Endothelial cell of umbilical vein (primary cell): ENCODE results near the gene TNPO3. TPM values are rescaled to one million over a fixed set of nuclear protein-coding genes. Genes with fewer than 3 reads are reported as not detected.

Experiments used
- BruUV-seq: library from RNA; stranded (reverse); fragments of 400-500 nt; replicated peaks from 2 replicates; lab custom pipeline; 2021; lab: Mats Ljungman, UMichigan
- CTCF ChIA-PET: fragments of 300-600, 350-600 bp; sonication (Branson Sonifier 250); formaldehyde crosslinking; loops from one replicate; lab custom pipeline; 2021; ENCODE audit warnings: antibody characterized with exemption, inconsistent platforms; lab: Charles Lee
- POLR2A ChIA-PET: fragments of 300-600, 350-600 bp; sonication (Branson Sonifier 250); formaldehyde crosslinking; loops from one replicate; lab custom pipeline; 2021; ENCODE audit warnings: antibody characterized with exemption, inconsistent platforms; lab: Charles Lee
- DNase-seq: peaks from one replicate; pipeline ENCODE4 v3.0.0-alpha.2; 2011; ENCODE audit warnings: low read depth, low spot score
- FAIRE-seq: peaks from 2 replicates; lab custom pipeline; 2011; peaks lifted over from hg19 to GRCh38; lab: Jason Lieb, UNC
- H2AFZ ChIP-seq: 2 replicates; pipeline ENCODE4 v1.6.0; 2012; ENCODE audit warnings: low read depth, low read length, control low read depth, inconsistent platforms
- H3K27ac ChIP-seq: 2 replicates; pipeline ENCODE4 v1.5.1; 2011; ENCODE audit warnings: low read depth, mild to moderate bottlenecking, control low read depth, low read length, moderate library complexity; ENCODE audit not compliant: insufficient read depth
- H3K27me3 ChIP-seq, 2 experiments: 2 replicates each; pipeline versions ENCODE4 v1.6.0 to v1.6.1; 2011; ENCODE audit warnings: low read length in 2 of 2, mixed read lengths in 1 of 2; ENCODE audit not compliant: control insufficient read depth in 2 of 2, insufficient read depth in 2 of 2
- H3K36me3 ChIP-seq, 2 experiments: 2 replicates in 1 of 2; 3 replicates in 1 of 2; pipeline ENCODE4 v1.5.1; 2011; ENCODE audit warnings: low read length in 2 of 2, mild to moderate bottlenecking in 1 of 2, moderate library complexity in 1 of 2; ENCODE audit not compliant: control insufficient read depth in 2 of 2, insufficient read depth in 2 of 2; ENCODE audit errors: extremely low read depth in 1 of 2
- H3K4me1 ChIP-seq: 3 replicates; pipeline ENCODE4 v1.5.1; 2011; ENCODE audit warnings: mild to moderate bottlenecking, low read length; ENCODE audit not compliant: control insufficient read depth, insufficient read depth; ENCODE audit errors: extremely low read depth
- H3K4me2 ChIP-seq: 2 replicates; pipeline ENCODE4 v1.6.1; 2011; ENCODE audit warnings: low read length, control low read depth, mixed read lengths; ENCODE audit not compliant: insufficient read depth
- H3K4me3 ChIP-seq, 3 experiments: fragments of 200-600 bp in 1 of 3; sonication (generic), shearing (Covaris generic) in 1 of 3; replicated peaks in 1 of 3; 2 replicates each; pipeline ENCODE4 v1.5.1; 2011 to 2016; ENCODE audit warnings: control low read depth in 3 of 3, low read length in 3 of 3, mild to moderate bottlenecking in 2 of 3, inconsistent platforms in 1 of 3, low read depth in 1 of 3, moderate library complexity in 1 of 3; ENCODE audit not compliant: insufficient read depth in 1 of 3
- H3K79me2 ChIP-seq: 2 replicates; pipeline ENCODE4 v1.6.0; 2012; ENCODE audit warnings: low read length, inconsistent platforms; ENCODE audit not compliant: control insufficient read depth, insufficient read depth
- H3K9ac ChIP-seq: replicated peaks from 2 replicates; pipeline ENCODE3; 2011; ENCODE audit warnings: low read length, control low read depth; ENCODE audit not compliant: insufficient read depth; ENCODE audit errors: extremely low read depth
- H3K9me1 ChIP-seq: replicated peaks from 3 replicates; pipeline ENCODE4 v1.6.0; 2011; ENCODE audit warnings: mild to moderate bottlenecking, low read length; ENCODE audit not compliant: control insufficient read depth, insufficient read depth; ENCODE audit errors: extremely low read depth
- H3K9me3 ChIP-seq: replicated peaks from 2 replicates; pipeline ENCODE4 v1.5.1; 2012; ENCODE audit warnings: low read length, inconsistent platforms; ENCODE audit not compliant: control insufficient read depth, insufficient read depth
- H4K20me1 ChIP-seq: replicated peaks from 2 replicates; pipeline ENCODE3; 2011; ENCODE audit warnings: mild to moderate bottlenecking, low read length; ENCODE audit not compliant: control insufficient read depth, insufficient read depth; ENCODE audit errors: extremely low read depth
- CTCF ChIP-seq, 2 donors: IDR thresholded peaks; 1 replicate in 1 of 2; 2 replicates in 1 of 2; pipeline ENCODE4 v1.5.1; 2011; ENCODE audit warnings: low read length in 2 of 2, mild to moderate bottlenecking in 2 of 2, moderate library complexity in 2 of 2, control low read depth in 1 of 2, inconsistent platforms in 1 of 2, low read depth in 1 of 2; ENCODE audit not compliant: insufficient read depth in 1 of 2; ENCODE audit errors: extremely low read depth in 1 of 2
- EZH2 ChIP-seq: IDR thresholded peaks from 2 replicates; pipeline ENCODE4 v1.6.1; 2012; ENCODE audit warnings: borderline replicate concordance, low read depth, mild to moderate bottlenecking, moderate library complexity, low read length, inconsistent platforms; ENCODE audit not compliant: severe bottlenecking
- FOS ChIP-seq: IDR thresholded peaks from 2 replicates; pipeline ENCODE4 v1.6.1; 2011; ENCODE audit warnings: mild to moderate bottlenecking, low read length, moderate library complexity, borderline replicate concordance; ENCODE audit not compliant: insufficient read depth
- GATA2 ChIP-seq: IDR thresholded peaks from 2 replicates; pipeline ENCODE4 v1.7.0; 2011; ENCODE audit warnings: low read depth, mild to moderate bottlenecking, moderate library complexity, mixed read lengths, low read length; ENCODE audit not compliant: insufficient read length, insufficient read depth
- JUN ChIP-seq: IDR thresholded peaks from 2 replicates; pipeline ENCODE4 v1.6.1; 2011; ENCODE audit warnings: borderline replicate concordance, low read depth; ENCODE audit not compliant: insufficient read length, insufficient read depth
- MYC ChIP-seq: IDR thresholded peaks from one replicate; pipeline ENCODE4 v1.6.1; 2011; ENCODE audit warnings: mild to moderate bottlenecking, low read depth, low read length
- POLR2A ChIP-seq: IDR thresholded peaks from 2 replicates; pipeline ENCODE4 v1.6.1; 2012; ENCODE audit warnings: low read depth, mild to moderate bottlenecking, control low read depth, low read length
- POLR2AphosphoS5 ChIP-seq: IDR thresholded peaks from 2 replicates; pipeline ENCODE4 v1.6.1; 2012; ENCODE audit warnings: low read depth, mild to moderate bottlenecking, control low read depth, low read length, moderate library complexity; ENCODE audit not compliant: insufficient read depth
- dilution Hi-C: fragments of 300-500 bp; cut with MboI; formaldehyde crosslinking; loops from one replicate; pipeline ENCODE4 v1.15.0; 2019; ENCODE audit warnings: low sequenced_read_pairs; ENCODE audit not compliant: extremely low pct_ligation_motif_present
- intact Hi-C: fragments of 100-400 bp; cut with micrococcal nuclease; formaldehyde crosslinking; loops from one replicate; pipeline ENCODE4 v1.10.0; 2022
- polyA plus RNA-seq, 4 experiments: library from polyadenylated mRNA; depleted of rRNA in 3 of 4; stranded (reverse) in 3 of 4; unstranded in 1 of 4; fragments of >200 nt; gene quantifications; 2 replicates each; pipeline versions ENCODE4 v1.2.1 to v1.2.3, GENCODE V29; 2011 to 2012; ENCODE audit warnings: missing spikeins in 1 of 4
- total RNA-seq: library from RNA; stranded (reverse); gene quantifications from 2 replicates; pipeline ENCODE4 v1.2.3, GENCODE V29; 2021
- TF ChIP-seq, protein P1 (sequence below): IDR thresholded peaks from 2 replicates; pipeline ENCODE4 v1.6.1; 2011; ENCODE audit not compliant: insufficient read depth, insufficient read length

The TNPO3 gene
- total and polyA plus RNA-seq, 2 donors (not counting 3 experiments of a cell fraction or from before 2014, with no cell fraction given), result 29.0 to 46.9 TPM

- no peaks in the 10 kb centered on the region for H3K36me3 ChIP-seq
- no TSS peak for BruUV-seq
- no peak overlapping the region for H3K4me2 ChIP-seq
- DNase-seq, result no peak
- CTCF ChIA-PET, result interaction anchor here (0.6 kb wide), 1 partner anchor 621 kb away, joined by 3 read pairs; no protein-coding TSS in a partner anchor
- H3K9me3 ChIP-seq, result no peaks in the 10 kb centered on the region
- intact Hi-C loops (no loop called here), dilution Hi-C loops (no loop called here)
- no peaks in the 10 kb centered on the region for H3K79me2 ChIP-seq
- TF ChIP-seq POLR2AphosphoS5 (no peak), POLR2A (no peak), JUN (no peak), EZH2 (no peak), GATA2 (no peak), CTCF (IDR thresholded peaks at IDR 0.05; ENCODE audit: extremely low read depth in 1 of 2, insufficient read depth in 1 of 2, low read depth in 1 of 2, low read length in 2 of 2) (no peak), MYC (no peak), FOS (no peak)
- TF ChIP-seq, protein P1, sequence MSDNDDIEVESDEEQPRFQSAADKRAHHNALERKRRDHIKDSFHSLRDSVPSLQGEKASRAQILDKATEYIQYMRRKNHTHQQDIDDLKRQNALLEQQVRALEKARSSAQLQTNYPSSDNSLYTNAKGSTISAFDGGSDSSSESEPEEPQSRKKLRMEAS, result no peak
- POLR2A ChIA-PET, result no interaction called here
- no peaks in the 10 kb centered on the region for H3K4me1 ChIP-seq
- no peaks in the 10 kb centered on the region for H3K9me1 ChIP-seq
- H4K20me1 ChIP-seq, result no peaks in the 10 kb centered on the region
- no peak overlapping the region for H3K9ac ChIP-seq
- H3K27me3 ChIP-seq, result peaks cover 0 to 3% of the 10 kb centered on the region in 2 experiments
- no peak overlapping the region for H2AFZ ChIP-seq
- H3K4me3 ChIP-seq, result no peak overlapping the region
- FAIRE-seq, result no peak
- no peak overlapping the region for H3K27ac ChIP-seq
These were observed 125.8 kb downstream of the TNPO3 start for GRCh38 chr7:128928882-128929788.
